GM19463 (cell line): ENCODE data around the gene MISP.
"Not testable (repeated sequence)": the region's sequence is repeated elsewhere in the genome, so short reads cannot be mapped to it uniquely, and the experiment has no call there.

Experiments
- ATAC-seq: cut with Tn5 transposase; IDR thresholded peaks from one replicate; pipeline ENCODE4 v1.9.1; 2021; ENCODE audit warnings: mild to moderate bottlenecking, moderate library complexity; ENCODE audit not compliant: unreplicated experiment

The MISP gene

GRCh38 chr19:745138-745537 lies 5.8 kb upstream of the MISP start:
- ATAC-seq = not testable (repeated sequence)

GRCh38 chr19:746208-746819 lies 4.6 kb upstream of the MISP start:
- no peak for ATAC-seq

GRCh38 chr19:746956-747355 lies 4.0 kb upstream of the MISP start:
- ATAC-seq = no peak

- no peak for ATAC-seq
These were observed 3.3 kb upstream of the MISP start for GRCh38 chr19:747432-748273.

GRCh38 chr19:748274-748598 lies 2.7 kb upstream of the MISP start:
- ATAC-seq = no peak

GRCh38 chr19:749811-750210 lies 1.1 kb upstream of the MISP start:
- no peak for ATAC-seq

GRCh38 chr19:751501-752341 lies 809 bp downstream of the MISP start:
- no peak for ATAC-seq

GRCh38 chr19:752652-753517 lies 2.0 kb downstream of the MISP start:
- no peak for ATAC-seq

- no peak for ATAC-seq
These were observed 3.6 kb downstream of the MISP start for GRCh38 chr19:754530-754929.

GRCh38 chr19:755063-755462 lies 4.2 kb downstream of the MISP start:
- no peak for ATAC-seq

GRCh38 chr19:756236-756635 lies 5.3 kb downstream of the MISP start:
- no peak for ATAC-seq

- no peak for ATAC-seq
These were observed 6.1 kb downstream of the MISP start for GRCh38 chr19:756821-757688.

- ATAC-seq = no peak
These were observed 7.1 kb downstream of the MISP start for GRCh38 chr19:757811-758668.

- no peak for ATAC-seq
These were observed 12.3 kb downstream of the MISP start for GRCh38 chr19:763181-763580.

GRCh38 chr19:763869-764268 lies 13.0 kb downstream of the MISP start:
- ATAC-seq = no peak

GRCh38 chr19:764301-764700 lies 13.4 kb downstream of the MISP start:
- ATAC-seq = no peak

GRCh38 chr19:765179-765738 lies 14.3 kb downstream of the MISP start:
- ATAC-seq = no peak

- no peak for ATAC-seq
These were observed 17.5 kb downstream of the MISP start for GRCh38 chr19:768424-768823.

GRCh38 chr19:769616-770015 lies 18.7 kb downstream of the MISP start:
- ATAC-seq = no peak
